Tibial nerve (tissue), 4 donors: Measurements from ENCODE around the gene LONP1.

Source experiments
- CTCF ChIP-seq, 5 experiments: fragments of 200-600 bp in 3 of 5; fragments of 450-650 bp in 2 of 5; sonication (generic) in 3 of 5; IDR thresholded peaks; one replicate each; pipeline ENCODE4 v1.5.1; 2016 to 2019; ENCODE audit warnings: antibody characterized with exemption in 5 of 5, mild to moderate bottlenecking in 3 of 5, moderate library complexity in 2 of 5
- EP300 ChIP-seq, 2 donors: sonication (generic); formaldehyde crosslinking; IDR thresholded peaks; one replicate each; pipeline ENCODE4 v1.6.1; 2017; ENCODE audit warnings: antibody characterized with exemption in 2 of 2, mild to moderate bottlenecking in 1 of 2
- POLR2A ChIP-seq, 2 donors: fragments of 450-650 bp; IDR thresholded peaks; one replicate each; pipeline ENCODE4 v1.6.1; 2017; ENCODE audit warnings: antibody characterized with exemption in 2 of 2, mild to moderate bottlenecking in 2 of 2, moderate library complexity in 2 of 2

GRCh38 chr19:5663904-5664303, 56.0 kb downstream of the LONP1 start:
- TF ChIP-seq CTCF (IDR thresholded peaks at IDR 0.05): no peak
- no peak for TF ChIP-seq POLR2A (IDR thresholded peaks at IDR 0.05)
- no peak for TF ChIP-seq EP300 (IDR thresholded peaks at IDR 0.05)
